GM18505 (cell line): ENCODE data around the gene USP28.
A peak's percentile ranks its signal among the peaks of the same experiment; 100 is the strongest.

Experiments used
- ATAC-seq: cut with Tn5 transposase; IDR thresholded peaks from one replicate; pipeline ENCODE4 v1.9.1; 2021; ENCODE audit not compliant: unreplicated experiment
- POLR2A ChIP-seq: IDR thresholded peaks from 4 replicates; pipeline ENCODE4 v1.6.1; 2011; ENCODE audit warnings: borderline replicate concordance; ENCODE audit not compliant: insufficient read depth, insufficient read length; ENCODE audit errors: extremely low read depth

USP28 gene

DNA sequence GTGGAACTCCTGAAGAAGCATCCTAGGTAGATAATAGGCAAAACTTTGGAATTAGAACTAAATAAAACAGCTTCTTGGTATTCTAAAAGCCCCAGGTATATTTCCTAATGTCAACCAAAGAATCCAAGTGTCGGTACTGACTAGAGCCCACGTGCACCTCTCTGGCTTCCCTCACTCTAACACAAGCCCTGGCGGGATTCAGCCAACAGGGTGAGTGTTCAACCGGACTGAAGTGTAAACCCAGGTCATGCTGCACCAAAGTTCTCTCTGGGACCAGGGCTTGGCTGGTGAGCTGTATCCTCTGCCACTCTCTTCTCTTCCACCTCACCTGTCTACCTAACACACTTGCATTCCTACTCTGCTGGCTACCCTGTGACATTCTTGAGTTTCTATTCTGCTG, 40.1 kb downstream of the USP28 start:
- ATAC-seq, result no peak
- TF ChIP-seq POLR2A, result no peak

- no peak for ATAC-seq
- no peak for TF ChIP-seq POLR2A
These were observed 42.2 kb downstream of the USP28 start for GRCh38 chr11:113833151-113833550.

- TF ChIP-seq POLR2A, result no peak
- peak; percentile 97 for ATAC-seq
These were observed 44.1 kb downstream of the USP28 start for GRCh38 chr11:113831314-113831713.

- no peak for ATAC-seq
- no peak for TF ChIP-seq POLR2A
These were observed 45.6 kb downstream of the USP28 start for GRCh38 chr11:113829751-113830150.

DNA sequence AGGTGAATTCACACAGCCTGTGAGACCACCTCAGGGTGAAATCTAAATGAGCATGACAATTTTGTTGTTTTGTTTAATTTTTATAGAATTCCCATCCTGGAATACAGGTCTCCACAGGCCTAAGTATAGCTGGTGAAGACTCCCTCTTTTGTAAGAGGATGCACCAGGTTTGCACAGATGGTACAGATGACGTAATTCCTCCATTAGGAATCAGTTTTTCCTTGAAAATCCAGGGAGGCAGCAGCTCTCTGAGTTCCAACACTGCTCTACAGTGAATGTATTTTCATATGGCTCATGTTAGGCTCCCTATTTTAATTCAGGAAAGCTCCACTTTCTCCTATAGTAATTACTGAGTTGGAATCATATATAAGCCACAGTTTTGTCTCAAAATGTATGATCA, 47.2 kb downstream of the USP28 start:
- no peak for TF ChIP-seq POLR2A
- no peak for ATAC-seq

- TF ChIP-seq POLR2A, result no peak
These were observed 47.9 kb downstream of the USP28 start for GRCh38 chr11:113827477-113827876.

GRCh38 chr11:113818426-113818825, 56.9 kb downstream of the USP28 start:
- no peak for TF ChIP-seq POLR2A
- ATAC-seq, result no peak

More at GRCh38 chr11:113827477-113827876, 47.9 kb downstream of the USP28 start:
- ATAC-seq, result no peak

GRCh38 chr11:113817626-113818025, 57.7 kb downstream of the USP28 start:
- no peak for ATAC-seq
- no peak for TF ChIP-seq POLR2A

DNA sequence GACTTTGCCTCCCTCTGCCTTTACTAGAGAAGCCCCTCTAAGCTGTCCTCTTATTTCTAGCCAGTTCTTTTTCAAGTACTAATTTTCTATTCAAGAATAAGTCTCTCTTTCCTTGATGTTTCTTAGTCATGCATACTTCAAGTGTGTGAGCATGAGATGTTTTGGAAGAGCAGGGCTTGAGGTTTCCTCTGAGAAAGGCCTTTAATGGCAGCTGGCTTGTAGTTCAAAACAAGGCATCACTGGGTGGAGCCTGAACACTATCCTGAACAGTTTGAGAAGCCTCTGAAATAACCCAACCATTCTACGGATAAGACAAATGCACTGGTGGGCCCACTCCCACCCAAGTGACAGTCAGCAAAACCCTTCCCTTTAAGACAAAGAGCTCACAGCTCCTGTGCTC, 58.2 kb downstream of the USP28 start:
- no peak for ATAC-seq
- no peak for TF ChIP-seq POLR2A

GRCh38 chr11:113814181-113814580, 61.2 kb downstream of the USP28 start:
- no peak for TF ChIP-seq POLR2A
- no peak for ATAC-seq

DNA sequence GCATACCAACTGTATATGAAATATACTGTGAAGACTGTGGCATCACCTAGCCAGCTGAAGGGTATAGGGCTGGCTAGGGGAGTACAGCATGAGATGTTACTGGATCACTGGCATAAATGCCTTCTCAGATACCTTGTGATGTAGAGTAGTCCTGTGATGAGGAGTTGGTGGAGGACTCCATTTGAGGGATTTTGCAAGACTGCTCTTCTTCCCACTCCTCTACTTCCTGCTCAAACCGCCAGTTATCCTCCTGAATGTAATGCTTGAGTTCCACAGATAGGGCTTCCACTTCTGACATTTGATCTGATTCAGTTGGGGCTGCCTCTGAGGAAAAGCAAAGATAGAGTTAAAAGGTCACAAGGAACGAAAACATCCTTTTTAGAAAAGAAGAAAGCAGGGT, 66.4 kb downstream of the USP28 start:
- no peak for ATAC-seq

DNA sequence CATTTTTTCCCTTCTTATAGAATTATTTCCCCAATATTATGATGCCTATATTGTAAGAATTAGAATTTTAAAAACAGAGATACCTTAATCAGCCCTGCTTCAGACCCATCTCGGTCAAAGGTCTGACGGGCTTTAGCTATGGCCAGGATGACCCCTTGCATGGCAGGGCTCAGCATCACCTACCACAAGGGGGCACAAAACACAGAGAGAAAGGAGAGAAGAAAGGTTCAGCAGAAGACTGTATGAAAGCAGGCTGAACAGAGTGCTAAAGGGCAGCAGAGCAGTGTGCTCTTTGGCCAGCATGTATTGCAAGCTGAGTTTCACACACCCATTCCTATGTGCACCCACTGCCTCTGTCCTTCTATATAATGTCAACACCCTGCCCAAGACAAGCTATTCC, 69.0 kb downstream of the USP28 start:
- ATAC-seq, result no peak
- no peak for TF ChIP-seq POLR2A

More for the DNA sequence above, 66.4 kb downstream of the USP28 start:
- no peak for TF ChIP-seq POLR2A

DNA sequence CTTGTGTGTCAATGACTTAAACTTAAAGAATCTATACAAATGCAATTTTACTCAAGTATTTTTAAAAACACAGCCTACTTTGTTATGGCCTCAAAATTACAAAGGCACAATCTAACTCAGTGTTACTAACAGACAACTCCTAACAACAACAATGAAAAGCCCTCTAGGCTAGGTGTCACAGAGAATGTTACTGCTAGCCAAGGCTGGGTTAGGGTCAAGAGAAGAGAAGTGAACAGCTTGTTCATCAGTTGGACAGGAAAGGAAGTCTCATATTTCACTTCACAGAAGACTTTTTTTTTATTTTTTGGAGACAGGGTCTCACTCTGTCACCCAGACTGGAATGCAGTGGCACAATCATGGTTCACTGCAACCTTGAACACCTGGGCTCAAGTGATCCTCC, 69.7 kb downstream of the USP28 start:
- ATAC-seq, result no peak

GRCh38 chr11:113802621-113803020, 72.8 kb downstream of the USP28 start:
- ATAC-seq, result no peak
- no peak for TF ChIP-seq POLR2A

More for the DNA sequence above, 69.7 kb downstream of the USP28 start:
- no peak for TF ChIP-seq POLR2A

DNA sequence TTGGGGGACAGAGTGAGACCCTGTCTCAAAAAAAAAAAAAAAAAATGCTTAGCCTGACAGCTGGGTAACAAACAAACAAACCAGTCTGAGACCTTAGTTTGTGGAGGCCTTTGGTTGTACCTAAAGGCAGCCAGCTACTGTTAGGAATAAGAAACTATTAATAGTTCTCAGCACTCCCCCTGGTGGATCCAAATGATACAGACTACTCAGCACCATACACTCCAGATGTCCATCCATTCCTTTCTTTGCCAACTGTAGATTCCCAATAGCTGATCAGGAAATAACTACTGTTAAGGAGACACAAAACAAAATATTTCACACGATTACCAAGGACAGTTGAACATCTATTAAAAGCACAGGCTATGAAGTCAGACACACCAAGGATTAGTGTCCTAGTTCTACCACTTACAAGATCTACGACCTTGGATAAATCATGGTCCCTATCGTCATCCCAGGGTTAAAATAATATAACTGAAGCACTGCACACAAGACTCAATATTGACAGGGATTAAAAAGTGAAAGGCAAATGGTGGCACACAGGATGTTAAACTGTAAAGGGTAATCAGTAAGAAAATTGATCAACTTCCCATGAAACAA, 78.6 kb downstream of the USP28 start:
- ATAC-seq, result no peak

More for the DNA sequence above, 78.6 kb downstream of the USP28 start:
- TF ChIP-seq POLR2A, result no peak
